ENCODE results near the gene GRIK5. TPM values are rescaled to one million over a fixed set of nuclear protein-coding genes. Genes with fewer than 3 reads are reported as not detected.

GRIK5 gene
- total RNA-seq, 4 donors from 2014 or later, result 1.6 to 13.1 (median 3.6) TPM

DNA sequence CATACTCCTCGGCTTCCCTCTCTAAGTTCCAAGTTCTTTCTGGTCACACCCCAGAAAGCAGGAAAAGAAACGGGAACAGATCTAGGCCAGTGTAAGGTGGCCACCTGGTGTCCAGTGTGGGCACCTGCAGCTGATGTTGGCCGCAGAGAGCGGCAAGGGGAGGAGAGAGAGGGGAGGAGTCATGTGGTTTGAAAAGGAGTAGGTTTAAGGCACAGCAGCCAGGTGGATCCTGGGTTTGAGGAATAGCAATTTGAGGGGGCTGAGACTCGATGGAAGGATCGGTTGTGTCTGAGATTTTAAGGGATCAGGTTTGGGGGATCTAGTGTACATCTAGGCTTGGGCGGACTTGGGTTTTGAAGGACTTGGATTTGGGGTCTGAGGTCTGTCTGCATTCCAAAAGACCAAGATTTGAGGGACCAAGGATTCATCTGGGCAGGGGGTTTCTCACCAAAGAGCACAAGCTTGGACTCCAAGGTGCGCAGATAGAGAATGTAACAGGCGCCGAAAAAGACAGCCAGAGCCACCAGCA is 112.1 kb downstream of the GRIK5 start:
- H3K4me1 ChIP-seq, result peaks cover 10 to 31% (median 15%) of the 10 kb centered on the region in 4 donors
- H3K27me3 ChIP-seq, result no peaks in the 10 kb centered on the region
- H3K36me3 ChIP-seq, result no peaks in the 10 kb centered on the region
- DNase-seq, result peak; percentile 86
- H3K4me3 ChIP-seq, result peak overlapping the region; percentile 87 to 96 (median 94)
- intact Hi-C loops (cut with DNase I; ENCODE audit: low total_unique reads) (loop anchor here (5.0 kb wide), 1 partner anchor 86 kb away; no protein-coding TSS in a partner anchor), in situ Hi-C loops (cut with MboI; ENCODE audit: low pct_ligation_motif_present in 1 of 4, low pct_unique_long_range_greater_than_20kb in 1 of 4, low sequenced_read_pairs in 3 of 4) (loop anchor here in 1 of 4 donors (10.0 kb wide), 1 partner anchor 83 kb away; the partner anchor contains the start of gene CD79A)
- H3K9me3 ChIP-seq, result no peaks in the 10 kb centered on the region
- WGBS, 2 donors (ENCODE audit: low coverage in 1 of 2), result 8 to 14% methylated on average over 4 to 10 of the region's 10 CpGs
- no peak for TF ChIP-seq POLR2A (IDR thresholded peaks at IDR 0.05)
- no peak for TF ChIP-seq EP300 (IDR thresholded peaks at IDR 0.05; ENCODE audit: low read depth)
- TF ChIP-seq, protein P1, sequence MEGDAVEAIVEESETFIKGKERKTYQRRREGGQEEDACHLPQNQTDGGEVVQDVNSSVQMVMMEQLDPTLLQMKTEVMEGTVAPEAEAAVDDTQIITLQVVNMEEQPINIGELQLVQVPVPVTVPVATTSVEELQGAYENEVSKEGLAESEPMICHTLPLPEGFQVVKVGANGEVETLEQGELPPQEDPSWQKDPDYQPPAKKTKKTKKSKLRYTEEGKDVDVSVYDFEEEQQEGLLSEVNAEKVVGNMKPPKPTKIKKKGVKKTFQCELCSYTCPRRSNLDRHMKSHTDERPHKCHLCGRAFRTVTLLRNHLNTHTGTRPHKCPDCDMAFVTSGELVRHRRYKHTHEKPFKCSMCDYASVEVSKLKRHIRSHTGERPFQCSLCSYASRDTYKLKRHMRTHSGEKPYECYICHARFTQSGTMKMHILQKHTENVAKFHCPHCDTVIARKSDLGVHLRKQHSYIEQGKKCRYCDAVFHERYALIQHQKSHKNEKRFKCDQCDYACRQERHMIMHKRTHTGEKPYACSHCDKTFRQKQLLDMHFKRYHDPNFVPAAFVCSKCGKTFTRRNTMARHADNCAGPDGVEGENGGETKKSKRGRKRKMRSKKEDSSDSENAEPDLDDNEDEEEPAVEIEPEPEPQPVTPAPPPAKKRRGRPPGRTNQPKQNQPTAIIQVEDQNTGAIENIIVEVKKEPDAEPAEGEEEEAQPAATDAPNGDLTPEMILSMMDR (IDR thresholded peaks at IDR 0.05), result peak; percentile 69 to 98 (median 81)
- peak; percentile 24 to 62 (median 57) for TF ChIP-seq POLR2AphosphoS5 (IDR thresholded peaks at IDR 0.05)
- H3K27ac ChIP-seq, result peak overlapping the region; percentile 95 to 97 (median 97)

- DNase-seq, result peak; percentile 79
- in situ Hi-C loops (cut with MboI; ENCODE audit: low pct_ligation_motif_present in 1 of 4, low pct_unique_long_range_greater_than_20kb in 1 of 4, low sequenced_read_pairs in 3 of 4) (loop anchor here in 1 of 4 donors (10.0 kb wide), 1 partner anchor 82 kb away; the partner anchor contains the start of gene CD79A), intact Hi-C loops (cut with DNase I; ENCODE audit: low total_unique reads) (loop anchor here (5.0 kb wide), 1 partner anchor 85 kb away; no protein-coding TSS in a partner anchor)
- Histone ChIP-seq H3K9me3 (no peaks in the 10 kb centered on the region), H3K4me3 (peak overlapping the region in 3 of 4 donors; percentile 9 to 37 (median 20)), H3K4me1 (peaks cover 10 to 31% (median 15%) of the 10 kb centered on the region in 4 donors), H3K36me3 (no peaks in the 10 kb centered on the region), H3K27me3 (no peaks in the 10 kb centered on the region), H3K27ac (peak overlapping the region; percentile 95 to 97 (median 97))
- 40 to 68% methylated on average over 2 to 11 of the region's 11 CpGs for WGBS, 2 donors (ENCODE audit: low coverage in 1 of 2)
- TF ChIP-seq, protein P1 (IDR thresholded peaks at IDR 0.05), result no peak
- TF ChIP-seq POLR2A (IDR thresholded peaks at IDR 0.05), result peak; percentile 17
- TF ChIP-seq EP300 (IDR thresholded peaks at IDR 0.05; ENCODE audit: low read depth), result no peak
- TF ChIP-seq POLR2AphosphoS5 (IDR thresholded peaks at IDR 0.05), result peak in 1 of 3 donors; percentile 30
These were observed 112.7 kb downstream of the GRIK5 start for GRCh38 chr19:41957161-41957837.

DNA sequence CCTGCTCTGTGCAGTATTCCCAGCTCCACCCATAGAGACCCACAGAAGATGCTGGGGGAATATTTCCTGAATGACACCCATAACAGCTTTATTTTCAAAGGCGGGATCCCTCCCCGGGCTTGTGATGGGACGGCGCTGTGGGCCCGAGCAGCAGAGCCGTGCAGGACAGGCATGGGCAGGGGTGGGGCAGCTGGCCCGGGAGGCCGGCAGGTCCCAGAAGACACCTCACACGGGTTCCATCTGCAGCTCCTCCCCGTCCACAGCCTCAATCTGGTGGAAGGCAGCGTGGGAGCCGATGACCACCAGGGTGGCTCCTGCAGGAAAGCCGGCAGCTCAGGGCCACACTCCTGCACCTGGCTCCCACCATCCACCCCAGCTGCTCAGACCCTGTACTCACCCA is 113.4 kb downstream of the GRIK5 start:
- peak overlapping the region; percentile 95 to 97 (median 97) for H3K27ac ChIP-seq
- H3K9me3 ChIP-seq, result no peaks in the 10 kb centered on the region
- WGBS, 2 donors (ENCODE audit: low coverage in 1 of 2), result 64% methylated on average over 13 of the region's 13 CpGs; no CpG with 5 or more reads in 1 of the 2 donors
- H3K27me3 ChIP-seq, result no peaks in the 10 kb centered on the region
- H3K36me3 ChIP-seq, result no peaks in the 10 kb centered on the region
- in situ Hi-C loops (cut with MboI; ENCODE audit: low pct_ligation_motif_present in 1 of 4, low pct_unique_long_range_greater_than_20kb in 1 of 4, low sequenced_read_pairs in 3 of 4) (loop anchor here in 1 of 4 donors (10.0 kb wide), 1 partner anchor 82 kb away; the partner anchor contains the start of gene CD79A), intact Hi-C loops (cut with DNase I; ENCODE audit: low total_unique reads) (loop anchor here (5.0 kb wide), 1 partner anchor 84 kb away; no protein-coding TSS in a partner anchor)
- DNase-seq, result peak; percentile 50
- TF ChIP-seq EP300 (IDR thresholded peaks at IDR 0.05; ENCODE audit: low read depth) (no peak), POLR2AphosphoS5 (IDR thresholded peaks at IDR 0.05) (no peak), POLR2A (IDR thresholded peaks at IDR 0.05) (no peak)
- TF ChIP-seq, protein P1 (IDR thresholded peaks at IDR 0.05), result no peak
- peaks cover 10 to 31% (median 16%) of the 10 kb centered on the region in 4 donors for H3K4me1 ChIP-seq
- peak overlapping the region in 3 of 4 donors; percentile 9 to 37 (median 20) for H3K4me3 ChIP-seq

DNA sequence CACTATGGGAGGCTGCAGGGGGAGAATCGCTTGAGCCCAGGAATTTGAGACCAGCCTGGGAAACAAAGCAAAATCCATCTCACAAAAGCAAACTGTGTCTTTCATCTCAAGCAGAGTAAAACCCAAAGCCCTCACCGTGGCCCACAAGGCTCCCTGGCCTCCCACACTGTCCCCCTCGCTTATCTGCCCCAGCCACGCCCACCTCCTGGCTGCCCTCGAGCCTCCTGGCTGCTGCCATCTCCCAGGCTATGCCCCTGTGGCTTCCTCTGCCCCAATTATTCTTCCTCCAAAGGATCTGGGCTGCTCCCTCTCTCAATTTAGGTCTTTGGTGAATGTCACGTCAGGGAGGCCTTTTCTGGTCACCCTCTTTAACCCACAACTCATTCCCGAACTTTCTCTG is 114.5 kb downstream of the GRIK5 start:
- peak overlapping the region in 2 of 4 donors; percentile 95 to 97 for H3K27ac ChIP-seq
- H3K9me3 ChIP-seq, result no peaks in the 10 kb centered on the region
- H3K36me3 ChIP-seq, result no peaks in the 10 kb centered on the region
- TF ChIP-seq, protein P1 (IDR thresholded peaks at IDR 0.05), result no peak
- TF ChIP-seq POLR2AphosphoS5 (IDR thresholded peaks at IDR 0.05), result no peak
- no peak for TF ChIP-seq EP300 (IDR thresholded peaks at IDR 0.05; ENCODE audit: low read depth)
- no peak for TF ChIP-seq POLR2A (IDR thresholded peaks at IDR 0.05)
- no peaks in the 10 kb centered on the region for H3K27me3 ChIP-seq
- H3K4me3 ChIP-seq, result no peak overlapping the region
- peaks cover 10 to 31% (median 18%) of the 10 kb centered on the region in 4 donors for H3K4me1 ChIP-seq
- DNase-seq, result no peak
- intact Hi-C loops (cut with DNase I; ENCODE audit: low total_unique reads), result loop anchor here (5.0 kb wide), 1 partner anchor 83 kb away; no protein-coding TSS in a partner anchor
- in situ Hi-C loops (cut with MboI; ENCODE audit: low pct_ligation_motif_present in 1 of 4, low pct_unique_long_range_greater_than_20kb in 1 of 4, low sequenced_read_pairs in 3 of 4), result loop anchor here in 1 of 4 donors (10.0 kb wide), 1 partner anchor 81 kb away; the partner anchor contains the start of gene CD79A
- 47 to 64% methylated on average over 4 to 7 of the region's 7 CpGs for WGBS, 2 donors (ENCODE audit: low coverage in 1 of 2)
